OCI-LY7 (cell line): ENCODE results near the gene MED15.

ENCODE experiments used
- CTCF ChIP-seq: fragments of 200-600 bp; sonication (generic); conservative IDR thresholded peaks from 2 replicates; pipeline ENCODE4 v1.5.1; 2014; ENCODE audit warnings: mild to moderate bottlenecking, antibody characterized with exemption, low read length, moderate library complexity, mixed read lengths
- EZH2phosphoT487 ChIP-seq: fragments of 200-600 bp; sonication (generic); IDR thresholded peaks from 2 replicates; pipeline ENCODE4 v1.6.1; 2018; ENCODE audit warnings: low read depth, borderline replicate concordance, mild to moderate bottlenecking, mixed run types, antibody characterized with exemption, low read length, moderate library complexity, mixed read lengths

DNA sequence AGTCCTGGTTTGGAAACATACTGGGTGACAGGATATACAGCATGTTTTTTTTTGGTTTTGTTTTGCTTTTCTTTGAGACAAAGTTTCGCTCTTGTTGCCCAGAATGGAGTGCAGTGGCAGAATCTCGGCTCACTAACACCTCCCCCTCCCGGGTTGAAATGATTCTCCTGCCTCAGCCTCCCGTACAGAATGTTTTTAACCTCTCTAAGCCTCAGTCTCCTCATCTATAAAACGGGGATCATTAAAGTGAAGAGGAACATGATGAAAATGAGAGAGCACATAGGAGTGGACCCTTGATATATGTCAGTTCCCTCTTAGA, 41.7 kb upstream of the MED15 start:
- TF ChIP-seq CTCF = no peak
- TF ChIP-seq EZH2phosphoT487 = no peak
